SK-N-SH treated with all-trans-retinoic acid at 6 μM for 48 hours (cell line): ENCODE data around the gene PCSK2.

Source experiments
- ATAC-seq: fragments of 200-7000 bp; cut with Tn5 transposase; 3 replicates; pipeline ENCODE4 v1.9.1; 2020; ENCODE audit warnings: mild to moderate bottlenecking, moderate library complexity
- ARNTL ChIP-seq: fragments of 450-650 bp; formaldehyde crosslinking; IDR thresholded peaks from 2 replicates; pipeline ENCODE4 v1.5.0; 2020; ENCODE audit warnings: low read depth, mild to moderate bottlenecking, moderate library complexity, borderline replicate concordance
- ESRRG ChIP-seq: fragments of 250-450 bp; sonication (Bioruptor Pico); IDR thresholded peaks from 2 replicates; pipeline ENCODE4 v1.6.1; 2021; ENCODE audit warnings: mild to moderate bottlenecking
- GLIS3 ChIP-seq: fragments of 250-450 bp; sonication (Bioruptor Pico); IDR thresholded peaks from 2 replicates; pipeline ENCODE4 v1.5.0; 2020; ENCODE audit warnings: mild to moderate bottlenecking, moderate library complexity
- ISL1 ChIP-seq: fragments of 250-450 bp; sonication (Bioruptor Pico); IDR thresholded peaks from 2 replicates; pipeline ENCODE4 v2.1.2; 2022; ENCODE audit warnings: mild to moderate bottlenecking, moderate library complexity
- OSR1 ChIP-seq: fragments of 250-450 bp; sonication (Bioruptor Pico); IDR thresholded peaks from 2 replicates; pipeline ENCODE4 v1.8.0; 2022; ENCODE audit warnings: moderate library complexity, mild to moderate bottlenecking, inconsistent platforms
- PPARA ChIP-seq: fragments of 250-450 bp; sonication (Bioruptor Pico); IDR thresholded peaks from 2 replicates; pipeline ENCODE4 v1.5.0; 2020; ENCODE audit warnings: mild to moderate bottlenecking, borderline replicate concordance
- RARB ChIP-seq: fragments of 250-450 bp; sonication (Bioruptor Pico); IDR thresholded peaks from 2 replicates; pipeline ENCODE4 v1.8.0; 2021; ENCODE audit warnings: mild to moderate bottlenecking, moderate library complexity
- SNAI2 ChIP-seq: fragments of 250-450 bp; sonication (Bioruptor Pico); IDR thresholded peaks from 2 replicates; pipeline ENCODE4 v1.5.0; 2020; ENCODE audit warnings: mild to moderate bottlenecking, moderate library complexity
- ZC3H10 ChIP-seq: fragments of 250-450 bp; sonication (Bioruptor Pico); IDR thresholded peaks from 2 replicates; pipeline ENCODE4 v1.5.1; 2021; ENCODE audit warnings: mild to moderate bottlenecking, moderate library complexity
- ZFP3 ChIP-seq: fragments of 250-450 bp; sonication (Bioruptor Pico); IDR thresholded peaks from 2 replicates; pipeline ENCODE4 v1.5.0; 2020; ENCODE audit warnings: mild to moderate bottlenecking, moderate library complexity
- ZFP30 ChIP-seq: fragments of 450-650 bp; formaldehyde crosslinking; IDR thresholded peaks from 2 replicates; pipeline ENCODE4 v1.5.0; 2022; ENCODE audit warnings: mild to moderate bottlenecking, moderate library complexity
- ZNF70 ChIP-seq: fragments of 450-650 bp; formaldehyde crosslinking; IDR thresholded peaks from 2 replicates; pipeline ENCODE4 v1.5.0; 2020; ENCODE audit warnings: mild to moderate bottlenecking, moderate library complexity
- ZNF8 ChIP-seq: fragments of 450-650 bp; formaldehyde crosslinking; IDR thresholded peaks from 2 replicates; pipeline ENCODE4 v1.5.0; 2020; ENCODE audit warnings: mild to moderate bottlenecking, moderate library complexity
- TF ChIP-seq, protein P1 (sequence below): fragments of 250-450 bp; sonication (Bioruptor Pico); IDR thresholded peaks from 2 replicates; pipeline ENCODE4 v1.8.0; 2021; ENCODE audit warnings: low read depth, mild to moderate bottlenecking, moderate library complexity, borderline replicate concordance
- TF ChIP-seq, protein P2 (sequence below): fragments of 250-450 bp; sonication (Bioruptor Pico); IDR thresholded peaks from 2 replicates; pipeline ENCODE4 v1.5.0; 2020; ENCODE audit warnings: mild to moderate bottlenecking, moderate library complexity
- TF ChIP-seq, protein P3 (sequence below): fragments of 250-450 bp; sonication (Bioruptor Pico); IDR thresholded peaks from 2 replicates; pipeline ENCODE4 v1.8.0; 2020; ENCODE audit warnings: mild to moderate bottlenecking, moderate library complexity, borderline replicate concordance
- TF ChIP-seq, protein P4 (sequence below): fragments of 250-450 bp; sonication (Bioruptor Pico); IDR thresholded peaks from 2 replicates; pipeline ENCODE4 v1.5.1; 2020; ENCODE audit warnings: low read depth, mild to moderate bottlenecking, moderate library complexity
- TF ChIP-seq, protein P5 (sequence below): fragments of 250-450 bp; sonication (Bioruptor Pico); IDR thresholded peaks from 2 replicates; pipeline ENCODE4 v1.5.1; 2021; ENCODE audit warnings: mild to moderate bottlenecking, moderate library complexity

PCSK2 gene

DNA sequence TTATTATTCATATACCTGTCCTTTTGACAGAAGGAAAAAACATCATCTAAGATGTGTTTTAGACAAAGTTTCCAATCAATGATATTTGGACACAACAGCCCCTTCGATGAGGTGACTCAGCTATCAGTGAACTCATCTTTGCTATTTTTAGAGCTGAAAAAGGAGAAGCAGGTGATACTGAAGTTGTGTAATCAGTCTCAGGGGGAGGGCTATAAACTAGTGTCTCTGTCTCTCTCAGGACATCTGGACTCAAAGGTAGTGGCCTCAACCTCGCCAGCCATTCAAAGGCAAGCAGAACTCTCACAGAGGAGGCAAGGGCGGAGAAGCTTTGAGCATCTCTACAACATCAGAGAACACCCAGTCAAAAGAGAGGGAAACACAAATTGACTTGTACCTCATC is 168.9 kb downstream of the PCSK2 start:
- TF ChIP-seq ISL1 (no peak), ZNF8 (CRISPR knock-in tag) (no peak), OSR1 (CRISPR knock-in tag) (no peak), ZFP30 (CRISPR knock-in tag) (no peak), ZC3H10 (CRISPR knock-in tag) (no peak)
- TF ChIP-seq, protein P1, sequence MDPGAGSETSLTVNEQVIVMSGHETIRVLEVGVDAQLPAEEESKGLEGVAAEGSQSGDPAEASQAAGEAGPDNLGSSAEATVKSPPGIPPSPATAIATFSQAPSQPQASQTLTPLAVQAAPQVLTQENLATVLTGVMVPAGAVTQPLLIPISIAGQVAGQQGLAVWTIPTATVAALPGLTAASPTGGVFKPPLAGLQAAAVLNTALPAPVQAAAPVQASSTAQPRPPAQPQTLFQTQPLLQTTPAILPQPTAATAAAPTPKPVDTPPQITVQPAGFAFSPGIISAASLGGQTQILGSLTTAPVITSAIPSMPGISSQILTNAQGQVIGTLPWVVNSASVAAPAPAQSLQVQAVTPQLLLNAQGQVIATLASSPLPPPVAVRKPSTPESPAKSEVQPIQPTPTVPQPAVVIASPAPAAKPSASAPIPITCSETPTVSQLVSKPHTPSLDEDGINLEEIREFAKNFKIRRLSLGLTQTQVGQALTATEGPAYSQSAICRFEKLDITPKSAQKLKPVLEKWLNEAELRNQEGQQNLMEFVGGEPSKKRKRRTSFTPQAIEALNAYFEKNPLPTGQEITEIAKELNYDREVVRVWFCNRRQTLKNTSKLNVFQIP = no peak
- TF ChIP-seq, protein P2, sequence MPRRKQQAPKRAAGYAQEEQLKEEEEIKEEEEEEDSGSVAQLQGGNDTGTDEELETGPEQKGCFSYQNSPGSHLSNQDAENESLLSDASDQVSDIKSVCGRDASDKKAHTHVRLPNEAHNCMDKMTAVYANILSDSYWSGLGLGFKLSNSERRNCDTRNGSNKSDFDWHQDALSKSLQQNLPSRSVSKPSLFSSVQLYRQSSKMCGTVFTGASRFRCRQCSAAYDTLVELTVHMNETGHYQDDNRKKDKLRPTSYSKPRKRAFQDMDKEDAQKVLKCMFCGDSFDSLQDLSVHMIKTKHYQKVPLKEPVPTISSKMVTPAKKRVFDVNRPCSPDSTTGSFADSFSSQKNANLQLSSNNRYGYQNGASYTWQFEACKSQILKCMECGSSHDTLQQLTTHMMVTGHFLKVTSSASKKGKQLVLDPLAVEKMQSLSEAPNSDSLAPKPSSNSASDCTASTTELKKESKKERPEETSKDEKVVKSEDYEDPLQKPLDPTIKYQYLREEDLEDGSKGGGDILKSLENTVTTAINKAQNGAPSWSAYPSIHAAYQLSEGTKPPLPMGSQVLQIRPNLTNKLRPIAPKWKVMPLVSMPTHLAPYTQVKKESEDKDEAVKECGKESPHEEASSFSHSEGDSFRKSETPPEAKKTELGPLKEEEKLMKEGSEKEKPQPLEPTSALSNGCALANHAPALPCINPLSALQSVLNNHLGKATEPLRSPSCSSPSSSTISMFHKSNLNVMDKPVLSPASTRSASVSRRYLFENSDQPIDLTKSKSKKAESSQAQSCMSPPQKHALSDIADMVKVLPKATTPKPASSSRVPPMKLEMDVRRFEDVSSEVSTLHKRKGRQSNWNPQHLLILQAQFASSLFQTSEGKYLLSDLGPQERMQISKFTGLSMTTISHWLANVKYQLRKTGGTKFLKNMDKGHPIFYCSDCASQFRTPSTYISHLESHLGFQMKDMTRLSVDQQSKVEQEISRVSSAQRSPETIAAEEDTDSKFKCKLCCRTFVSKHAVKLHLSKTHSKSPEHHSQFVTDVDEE (CRISPR knock-in tag) = no peak
- no peak for ATAC-seq

DNA sequence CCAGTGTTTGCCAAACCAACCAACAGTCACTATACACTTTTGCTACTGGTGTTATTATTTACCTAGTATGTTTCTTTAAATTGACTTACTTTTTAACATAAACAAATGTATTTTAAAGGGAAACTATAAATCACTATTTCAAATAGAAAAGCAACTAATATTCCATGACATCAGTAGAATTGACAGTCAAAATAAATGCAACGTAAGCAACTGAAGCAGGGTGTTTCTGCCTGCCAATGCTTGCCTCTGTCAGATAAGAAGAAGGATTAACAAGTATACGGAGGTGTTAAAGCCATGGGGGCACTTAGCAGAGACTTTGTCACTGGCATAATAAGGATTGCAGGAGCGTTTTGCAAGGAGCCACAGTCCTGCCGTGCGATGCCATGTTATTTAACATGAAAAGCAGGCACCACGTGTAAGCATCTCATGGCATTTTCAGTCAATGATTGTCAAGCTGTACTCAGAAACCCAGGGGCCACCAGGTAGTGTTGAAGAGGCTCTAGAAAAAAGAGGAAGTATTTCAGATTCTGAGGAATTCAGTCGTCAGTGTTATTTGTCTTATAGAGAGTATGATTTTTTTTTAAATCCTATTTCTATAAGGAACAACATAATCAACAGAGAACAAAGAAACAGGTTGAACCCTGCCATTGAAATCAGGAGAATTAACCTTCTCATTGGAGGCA is 172.6 kb downstream of the PCSK2 start:
- ATAC-seq = no peak
- TF ChIP-seq ZFP3 (CRISPR knock-in tag) (no peak), OSR1 (CRISPR knock-in tag) (no peak), ZNF70 (CRISPR knock-in tag) (no peak), PPARA (no peak), ZNF8 (CRISPR knock-in tag) (no peak), ARNTL (CRISPR knock-in tag) (no peak), RARB (CRISPR knock-in tag) (no peak), ZC3H10 (CRISPR knock-in tag) (no peak), ESRRG (CRISPR knock-in tag) (no peak), SNAI2 (CRISPR knock-in tag) (no peak), ISL1 (no peak), GLIS3 (CRISPR knock-in tag) (no peak), ZFP30 (CRISPR knock-in tag) (no peak)
- TF ChIP-seq, protein P1 = no peak
- TF ChIP-seq, protein P3, sequence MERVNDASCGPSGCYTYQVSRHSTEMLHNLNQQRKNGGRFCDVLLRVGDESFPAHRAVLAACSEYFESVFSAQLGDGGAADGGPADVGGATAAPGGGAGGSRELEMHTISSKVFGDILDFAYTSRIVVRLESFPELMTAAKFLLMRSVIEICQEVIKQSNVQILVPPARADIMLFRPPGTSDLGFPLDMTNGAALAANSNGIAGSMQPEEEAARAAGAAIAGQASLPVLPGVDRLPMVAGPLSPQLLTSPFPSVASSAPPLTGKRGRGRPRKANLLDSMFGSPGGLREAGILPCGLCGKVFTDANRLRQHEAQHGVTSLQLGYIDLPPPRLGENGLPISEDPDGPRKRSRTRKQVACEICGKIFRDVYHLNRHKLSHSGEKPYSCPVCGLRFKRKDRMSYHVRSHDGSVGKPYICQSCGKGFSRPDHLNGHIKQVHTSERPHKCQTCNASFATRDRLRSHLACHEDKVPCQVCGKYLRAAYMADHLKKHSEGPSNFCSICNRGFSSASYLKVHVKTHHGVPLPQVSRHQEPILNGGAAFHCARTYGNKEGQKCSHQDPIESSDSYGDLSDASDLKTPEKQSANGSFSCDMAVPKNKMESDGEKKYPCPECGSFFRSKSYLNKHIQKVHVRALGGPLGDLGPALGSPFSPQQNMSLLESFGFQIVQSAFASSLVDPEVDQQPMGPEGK (CRISPR knock-in tag) = no peak
- TF ChIP-seq, protein P4, sequence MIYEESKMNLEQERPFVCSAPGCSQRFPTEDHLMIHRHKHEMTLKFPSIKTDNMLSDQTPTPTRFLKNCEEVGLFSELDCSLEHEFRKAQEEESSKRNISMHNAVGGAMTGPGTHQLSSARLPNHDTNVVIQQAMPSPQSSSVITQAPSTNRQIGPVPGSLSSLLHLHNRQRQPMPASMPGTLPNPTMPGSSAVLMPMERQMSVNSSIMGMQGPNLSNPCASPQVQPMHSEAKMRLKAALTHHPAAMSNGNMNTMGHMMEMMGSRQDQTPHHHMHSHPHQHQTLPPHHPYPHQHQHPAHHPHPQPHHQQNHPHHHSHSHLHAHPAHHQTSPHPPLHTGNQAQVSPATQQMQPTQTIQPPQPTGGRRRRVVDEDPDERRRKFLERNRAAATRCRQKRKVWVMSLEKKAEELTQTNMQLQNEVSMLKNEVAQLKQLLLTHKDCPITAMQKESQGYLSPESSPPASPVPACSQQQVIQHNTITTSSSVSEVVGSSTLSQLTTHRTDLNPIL (CRISPR knock-in tag) = no peak
- TF ChIP-seq, protein P5, sequence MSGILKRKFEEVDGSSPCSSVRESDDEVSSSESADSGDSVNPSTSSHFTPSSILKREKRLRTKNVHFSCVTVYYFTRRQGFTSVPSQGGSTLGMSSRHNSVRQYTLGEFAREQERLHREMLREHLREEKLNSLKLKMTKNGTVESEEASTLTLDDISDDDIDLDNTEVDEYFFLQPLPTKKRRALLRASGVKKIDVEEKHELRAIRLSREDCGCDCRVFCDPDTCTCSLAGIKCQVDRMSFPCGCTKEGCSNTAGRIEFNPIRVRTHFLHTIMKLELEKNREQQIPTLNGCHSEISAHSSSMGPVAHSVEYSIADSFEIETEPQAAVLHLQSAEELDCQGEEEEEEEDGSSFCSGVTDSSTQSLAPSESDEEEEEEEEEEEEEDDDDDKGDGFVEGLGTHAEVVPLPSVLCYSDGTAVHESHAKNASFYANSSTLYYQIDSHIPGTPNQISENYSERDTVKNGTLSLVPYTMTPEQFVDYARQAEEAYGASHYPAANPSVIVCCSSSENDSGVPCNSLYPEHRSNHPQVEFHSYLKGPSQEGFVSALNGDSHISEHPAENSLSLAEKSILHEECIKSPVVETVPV = no peak
- TF ChIP-seq, protein P2 (CRISPR knock-in tag) = no peak
